ENCODE results near the gene SYTL2. TPM values are rescaled to one million over a fixed set of nuclear protein-coding genes. Genes with fewer than 3 reads are reported as not detected.
"Not testable (repeated sequence)": the region's sequence is repeated elsewhere in the genome, so short reads cannot be mapped to it uniquely, and the experiment has no call there.

SYTL2 gene, protein sequence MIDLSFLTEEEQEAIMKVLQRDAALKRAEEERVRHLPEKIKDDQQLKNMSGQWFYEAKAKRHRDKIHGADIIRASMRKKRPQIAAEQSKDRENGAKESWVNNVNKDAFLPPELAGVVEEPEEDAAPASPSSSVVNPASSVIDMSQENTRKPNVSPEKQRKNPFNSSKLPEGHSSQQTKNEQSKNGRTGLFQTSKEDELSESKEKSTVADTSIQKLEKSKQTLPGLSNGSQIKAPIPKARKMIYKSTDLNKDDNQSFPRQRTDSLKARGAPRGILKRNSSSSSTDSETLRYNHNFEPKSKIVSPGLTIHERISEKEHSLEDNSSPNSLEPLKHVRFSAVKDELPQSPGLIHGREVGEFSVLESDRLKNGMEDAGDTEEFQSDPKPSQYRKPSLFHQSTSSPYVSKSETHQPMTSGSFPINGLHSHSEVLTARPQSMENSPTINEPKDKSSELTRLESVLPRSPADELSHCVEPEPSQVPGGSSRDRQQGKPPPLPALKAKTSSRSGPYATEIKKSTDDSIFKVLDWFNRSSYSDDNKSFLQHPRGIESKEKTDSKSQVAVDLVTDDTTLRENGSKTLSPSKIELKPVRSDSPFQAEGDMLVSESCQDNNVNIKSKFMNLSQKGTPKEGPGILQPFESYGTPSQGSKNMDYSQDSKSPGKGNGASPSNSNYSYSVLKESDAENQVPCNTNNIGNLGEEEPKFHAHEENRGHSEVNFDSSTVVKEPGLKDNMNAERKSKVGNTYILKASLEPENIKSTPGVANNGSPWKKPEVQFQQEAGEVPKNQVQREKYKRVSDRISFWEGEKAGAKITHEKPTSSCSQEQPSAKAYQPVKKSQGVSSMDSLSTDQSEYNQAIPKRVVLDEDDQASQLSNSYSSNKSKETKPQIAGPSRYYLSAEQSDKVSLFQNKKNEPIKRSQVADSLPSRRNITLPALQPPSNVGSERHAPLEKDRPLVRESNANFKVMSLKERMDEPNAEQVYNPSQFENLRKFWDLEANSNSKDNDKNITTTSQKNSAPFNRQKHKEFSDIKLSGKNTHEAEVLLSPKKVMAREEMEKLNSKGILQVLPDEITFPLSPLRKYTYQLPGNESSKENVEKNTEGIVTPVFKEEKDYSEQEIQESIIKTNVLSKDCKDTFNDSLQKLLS (N-terminal part only)
- total RNA-seq (10 to 100 TPM in 1 of 10 donors, 1 to 10 TPM in 9; 3.5 to 16.1 (median 5.3) TPM), polyA plus RNA-seq (1 to 10 TPM; 2.9 to 5.3 TPM)
- long read RNA-seq, donor 1, full-length matches to known transcripts, result 1 of 3 reads
- long read RNA-seq, donor 1, partial matches to known transcripts, result 1 of 3 reads
- long read RNA-seq, donor 1, other reads (novel, unspliced or antisense), result 1 of 3 reads
- long read RNA-seq, donor 2, partial matches to known transcripts, result 1 of 2 reads
- long read RNA-seq, donor 2, other reads (novel, unspliced or antisense), result 1 of 2 reads
- long read RNA-seq, donor 3, partial matches to known transcripts, result 1 of 4 reads
- long read RNA-seq, donor 3, other reads (novel, unspliced or antisense), result 3 of 4 reads

DNA sequence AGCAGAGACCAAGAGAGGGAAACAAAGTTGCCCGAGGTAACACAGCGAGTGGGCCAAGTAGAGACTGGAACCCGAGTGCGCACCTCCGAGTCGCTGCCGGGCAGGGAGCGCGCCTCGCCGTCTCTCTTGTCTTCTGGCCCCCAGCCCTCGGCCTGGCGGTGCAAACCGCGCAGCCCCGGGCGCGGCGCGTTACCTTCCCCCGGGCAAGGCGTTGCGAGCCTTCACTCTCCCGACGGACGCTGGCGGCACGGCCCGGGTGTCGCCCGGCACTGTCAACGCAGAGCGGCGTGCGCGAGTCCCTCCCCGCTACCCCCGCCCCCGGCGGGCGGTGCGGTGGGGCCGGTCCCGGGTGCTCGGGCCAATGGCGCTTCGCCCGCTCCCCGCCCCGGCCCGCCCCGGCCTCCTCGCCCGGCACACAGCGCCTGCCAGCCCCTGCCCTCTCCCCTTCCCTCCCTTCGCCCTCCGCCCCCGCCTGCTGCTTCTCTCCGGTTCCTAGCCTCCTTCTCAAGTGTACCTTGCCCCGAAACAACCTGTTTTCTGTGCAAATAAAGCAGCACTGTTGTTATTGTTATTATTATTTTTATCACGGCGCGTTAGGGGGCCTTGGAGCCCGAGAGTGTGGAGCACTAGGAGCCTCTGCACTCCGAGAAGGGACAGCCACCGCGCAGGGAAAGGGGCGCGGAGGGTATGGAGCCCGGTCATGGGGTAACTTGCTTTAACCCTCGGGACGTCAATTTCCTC is at the start of gene SYTL2:
Gene SYTL2, minus strand, starts transcription at position 271 of the 741 bp plus-strand sequence. CDS start 53,416 bp downstream, outside the sequence.
- H3K9me3 ChIP-seq, result no peaks in the 10 kb centered on the region
- peaks cover 0 to 20% (median 0%) of the 10 kb centered on the region in 7 donors for H3K27me3 ChIP-seq
- H3K4me3 ChIP-seq, result peak within 1 kb of the TSS; percentile 49 to 82 (median 70)
- intact Hi-C loops (cut with DNase I), result loop anchor here in 2 of 10 donors (10.0 kb wide), 1 partner anchor 116 kb away; no protein-coding TSS in a partner anchor
- 1 to 2% methylated on average over 58 to 72 of the region's 72 CpGs for WGBS, 2 donors
- ATAC-seq (peak; percentile 95 to 99 (median 98)), DNase-seq (peak; percentile 58 to 80)
- no peaks in the 10 kb centered on the region for H3K36me3 ChIP-seq
- peaks cover 5 to 20% (median 12%) of the 10 kb centered on the region in 9 donors for H3K4me1 ChIP-seq
- H3K27ac ChIP-seq, result peak within 1 kb of the TSS in 7 of 10 donors; percentile 17 to 72 (median 30)
- TF ChIP-seq, protein P1, sequence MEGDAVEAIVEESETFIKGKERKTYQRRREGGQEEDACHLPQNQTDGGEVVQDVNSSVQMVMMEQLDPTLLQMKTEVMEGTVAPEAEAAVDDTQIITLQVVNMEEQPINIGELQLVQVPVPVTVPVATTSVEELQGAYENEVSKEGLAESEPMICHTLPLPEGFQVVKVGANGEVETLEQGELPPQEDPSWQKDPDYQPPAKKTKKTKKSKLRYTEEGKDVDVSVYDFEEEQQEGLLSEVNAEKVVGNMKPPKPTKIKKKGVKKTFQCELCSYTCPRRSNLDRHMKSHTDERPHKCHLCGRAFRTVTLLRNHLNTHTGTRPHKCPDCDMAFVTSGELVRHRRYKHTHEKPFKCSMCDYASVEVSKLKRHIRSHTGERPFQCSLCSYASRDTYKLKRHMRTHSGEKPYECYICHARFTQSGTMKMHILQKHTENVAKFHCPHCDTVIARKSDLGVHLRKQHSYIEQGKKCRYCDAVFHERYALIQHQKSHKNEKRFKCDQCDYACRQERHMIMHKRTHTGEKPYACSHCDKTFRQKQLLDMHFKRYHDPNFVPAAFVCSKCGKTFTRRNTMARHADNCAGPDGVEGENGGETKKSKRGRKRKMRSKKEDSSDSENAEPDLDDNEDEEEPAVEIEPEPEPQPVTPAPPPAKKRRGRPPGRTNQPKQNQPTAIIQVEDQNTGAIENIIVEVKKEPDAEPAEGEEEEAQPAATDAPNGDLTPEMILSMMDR (IDR thresholded peaks at IDR 0.05), result peak in 3 of 9 donors; percentile 26 to 39 (median 35)

DNA sequence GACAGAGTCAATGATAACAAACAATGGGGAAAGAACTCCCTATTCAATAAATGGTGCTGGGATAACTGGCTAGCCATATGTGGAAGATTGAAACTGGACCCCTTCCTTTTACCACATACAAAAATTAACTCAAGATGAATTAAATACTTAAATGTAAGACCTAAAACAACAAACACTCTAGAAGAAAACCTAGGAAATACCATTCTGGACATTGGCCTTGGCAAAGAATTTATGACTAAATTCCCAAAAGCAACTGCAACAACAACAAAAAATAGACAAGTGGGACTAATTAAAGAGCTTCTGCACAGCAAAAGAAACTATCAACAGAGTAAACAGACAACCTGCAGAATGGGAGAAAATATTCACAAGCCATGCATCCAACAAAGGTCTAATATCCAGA is 48.6 kb upstream of the SYTL2 start:
- not testable (repeated sequence) for DNase-seq, H3K4me3 ChIP-seq, ATAC-seq, H3K36me3 ChIP-seq, H3K9me3 ChIP-seq, H3K27me3 ChIP-seq, H3K27ac ChIP-seq
- intact Hi-C loops (cut with DNase I), result loop anchor here in 9 of 10 donors (5.0 to 10.0 kb wide), 15 partner anchors 75 to 955 kb away; partner anchors contain the start of genes HIKESHI (in 1 of the 9) and PICALM (in 1 of the 9)
- H3K4me1 ChIP-seq, result peaks cover 0 to 10% (median 7%) of the 10 kb centered on the region in 9 donors

DNA sequence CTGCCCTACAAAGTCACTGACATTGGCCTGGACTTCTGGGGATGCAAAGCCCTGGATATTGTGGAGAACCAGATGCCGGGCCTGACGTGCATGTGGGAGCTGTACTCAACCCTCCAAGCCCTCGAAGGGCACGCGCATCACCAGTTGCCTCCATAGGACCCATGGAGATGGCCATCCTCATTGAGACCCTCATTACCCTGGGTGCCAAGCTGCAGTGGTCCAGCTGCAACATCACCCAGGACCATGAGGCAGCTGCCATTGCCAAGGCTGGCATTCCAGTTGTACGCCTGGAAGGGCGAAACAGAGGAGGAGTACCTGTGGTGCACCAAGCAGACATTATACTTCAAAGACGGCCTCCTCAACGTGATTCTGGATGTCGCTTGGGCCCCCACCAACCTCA is 46.2 kb upstream of the SYTL2 start:
- no peak overlapping the region for H3K4me3 ChIP-seq
- intact Hi-C loops (cut with DNase I), result loop anchor here in 9 of 10 donors (5.0 to 10.0 kb wide), 15 partner anchors 78 to 958 kb away; partner anchors contain the start of genes HIKESHI (in 1 of the 9) and PICALM (in 1 of the 9)
- ATAC-seq (no peak), DNase-seq (no peak)
- H3K27ac ChIP-seq, result no peak overlapping the region
- no peaks in the 10 kb centered on the region for H3K36me3 ChIP-seq
- TF ChIP-seq, protein P1 (IDR thresholded peaks at IDR 0.05), result no peak
- H3K27me3 ChIP-seq, result no peaks in the 10 kb centered on the region
- WGBS, 2 donors, result 89 to 93% methylated on average over 10 of the region's 10 CpGs
- peaks cover 0 to 7% (median 0%) of the 10 kb centered on the region in 11 donors for H3K9me3 ChIP-seq
- H3K4me1 ChIP-seq, result peaks cover 0 to 18% (median 8%) of the 10 kb centered on the region in 9 donors
